Muscle of leg (tissue), 11 donors: Measurements from ENCODE around the gene MOV10L1. TPM values are rescaled to one million over a fixed set of nuclear protein-coding genes. Genes with fewer than 3 reads are reported as not detected.
"Not testable (repeated sequence)": the region's sequence is repeated elsewhere in the genome, so short reads cannot be mapped to it uniquely, and the experiment has no call there.

Experiments used
- DNase-seq: peaks from one replicate; pipeline ENCODE4 v3.0.0; 2013
- H3K27ac ChIP-seq: one replicate; pipeline ENCODE4 v1.5.1; 2013; ENCODE audit warnings: mild to moderate bottlenecking, low read length, control low read depth
- H3K27me3 ChIP-seq: one replicate; pipeline ENCODE4 v1.6.1; 2013; ENCODE audit warnings: low read length; ENCODE audit not compliant: control insufficient read depth, insufficient read depth
- H3K36me3 ChIP-seq: one replicate; pipeline ENCODE4 v1.6.1; 2013; ENCODE audit warnings: low read length; ENCODE audit not compliant: control insufficient read depth, insufficient read depth
- H3K4me1 ChIP-seq: one replicate; pipeline ENCODE4 v1.6.1; 2013; ENCODE audit warnings: low read length; ENCODE audit not compliant: control insufficient read depth, insufficient read depth
- H3K4me3 ChIP-seq: one replicate; pipeline ENCODE4 v1.5.1; 2013; ENCODE audit warnings: low read length, control low read depth
- H3K9me3 ChIP-seq: replicated peaks from 2 replicates; pipeline ENCODE4 v1.6.1; 2013; ENCODE audit warnings: low read depth, low read length; ENCODE audit not compliant: control insufficient read depth
- WGBS: methylation state at CpG from one replicate; pipeline ENCODE4 v1.1.5; 2013; ENCODE audit warnings: missing lambda C conversion rate; ENCODE audit not compliant: insufficient coverage; 5-methylcytosine and 5-hydroxymethylcytosine counted together
- polyA plus RNA-seq, 8 donors: library from polyadenylated mRNA; unstranded; fragments of 120-200 nt; gene quantifications; one replicate each; pipeline versions ENCODE4 v1.2.1 to v1.2.3, GENCODE V29; 2013; ENCODE audit warnings: inconsistent platforms in 1 of 8, low replicate concordance in 1 of 8; ENCODE audit not compliant: insufficient read length in 8 of 8, insufficient read depth in 1 of 8
- total RNA-seq: library from RNA; stranded (reverse); fragments of 120-200 nt; gene quantifications from one replicate; pipeline ENCODE4 v1.2.4, GENCODE V29; 2013

MOV10L1 gene
- total and polyA plus RNA-seq, 9 donors: 0.08 to 0.50 (median 0.23) TPM

- not testable (repeated sequence) for DNase-seq, H3K4me1 ChIP-seq, H3K36me3 ChIP-seq, H3K27ac ChIP-seq, H3K9me3 ChIP-seq, H3K27me3 ChIP-seq, H3K4me3 ChIP-seq
- 100% methylated on average over 1 of the region's 9 CpGs for WGBS
Observed at GRCh38 chr22:50137277-50137676, 47.5 kb downstream of the MOV10L1 start.

- Histone ChIP-seq H3K36me3 (no peaks in the 10 kb centered on the region), H3K4me1 (peaks cover 3% of the 10 kb centered on the region), H3K9me3 (no peaks in the 10 kb centered on the region), H3K27ac (no peak overlapping the region), H3K4me3 (no peak overlapping the region), H3K27me3 (peaks cover 8% of the 10 kb centered on the region)
- DNase-seq: no peak
- WGBS: 73% methylated on average over 4 of the region's 4 CpGs
Observed at GRCh38 chr22:50138041-50138440, 48.2 kb downstream of the MOV10L1 start.

- 79% methylated on average over 7 of the region's 9 CpGs for WGBS
- DNase-seq: no peak
- Histone ChIP-seq H3K4me1 (peaks cover 3% of the 10 kb centered on the region), H3K27ac (no peak overlapping the region), H3K27me3 (peaks cover 11% of the 10 kb centered on the region), H3K36me3 (no peaks in the 10 kb centered on the region), H3K4me3 (no peak overlapping the region), H3K9me3 (no peaks in the 10 kb centered on the region)
Observed at GRCh38 chr22:50138988-50139387, 49.2 kb downstream of the MOV10L1 start.

DNA sequence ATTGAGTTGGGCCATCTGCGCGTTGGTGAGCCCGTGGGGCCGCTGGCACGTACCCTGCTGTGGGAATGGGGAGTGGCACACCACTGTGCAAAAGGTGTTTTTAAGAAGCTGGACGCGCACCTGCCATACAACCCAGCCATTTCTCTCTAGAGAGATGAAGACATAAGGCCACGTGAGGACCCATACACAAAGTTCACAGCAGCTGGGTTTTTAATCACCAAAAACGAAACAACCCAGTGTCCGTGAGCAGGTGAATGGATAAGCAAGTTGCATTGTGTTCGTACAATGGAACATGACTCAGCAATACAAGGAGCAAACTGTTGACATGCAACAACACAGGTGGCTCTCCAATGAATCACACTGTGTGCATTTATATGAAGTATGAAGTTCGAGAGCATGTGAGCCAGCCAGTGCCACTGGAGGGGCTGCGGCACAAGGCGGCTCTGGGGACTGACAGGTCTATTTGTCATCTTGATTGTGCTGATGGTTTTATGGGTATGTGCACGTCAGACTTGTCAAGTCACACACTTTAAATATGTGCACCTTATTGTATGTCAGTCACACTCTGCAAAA, 50.1 kb downstream of the MOV10L1 start:
- H3K4me3 ChIP-seq: no peak overlapping the region
- peaks cover 11% of the 10 kb centered on the region for H3K27me3 ChIP-seq
- no peak overlapping the region for H3K27ac ChIP-seq
- 54% methylated on average over 4 of the region's 15 CpGs for WGBS
- H3K4me1 ChIP-seq: peaks cover 3% of the 10 kb centered on the region
- DNase-seq: no peak
- H3K36me3 ChIP-seq: no peaks in the 10 kb centered on the region
- no peaks in the 10 kb centered on the region for H3K9me3 ChIP-seq

GRCh38 chr22:50140615-50141014, 50.8 kb downstream of the MOV10L1 start:
- WGBS: no CpG with 5 or more reads among the region's 3 CpGs
- Histone ChIP-seq H3K27me3 (peaks cover 12% of the 10 kb centered on the region), H3K36me3 (no peaks in the 10 kb centered on the region), H3K4me3 (no peak overlapping the region), H3K9me3 (no peaks in the 10 kb centered on the region), H3K27ac (no peak overlapping the region), H3K4me1 (peaks cover 3% of the 10 kb centered on the region)
- DNase-seq: no peak

DNA sequence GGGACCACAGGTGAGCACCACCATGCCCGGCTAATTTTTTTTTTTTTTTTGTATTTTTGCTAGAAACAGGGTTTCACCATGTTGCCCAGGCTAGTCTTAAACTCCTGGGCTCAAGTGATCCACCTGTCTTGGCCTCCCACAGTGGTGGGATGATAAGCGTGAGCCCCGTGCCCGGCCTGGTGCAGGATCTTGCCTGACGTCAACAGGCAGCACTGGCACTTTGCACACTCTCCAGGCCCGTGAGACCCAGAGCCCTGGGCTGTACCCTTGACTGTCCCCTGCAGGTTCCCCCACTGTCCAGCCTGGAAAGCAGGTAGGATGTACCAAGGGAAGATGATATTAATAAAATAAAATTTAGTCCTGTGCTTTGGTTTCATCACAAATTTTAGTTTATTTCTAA, 51.7 kb downstream of the MOV10L1 start:
- WGBS: 100% methylated on average over 1 of the region's 6 CpGs
- Histone ChIP-seq H3K4me3 (no peak overlapping the region), H3K27me3 (peaks cover 16% of the 10 kb centered on the region), H3K36me3 (no peaks in the 10 kb centered on the region), H3K27ac (no peak overlapping the region), H3K9me3 (no peaks in the 10 kb centered on the region), H3K4me1 (peaks cover 10% of the 10 kb centered on the region)
- no peak for DNase-seq

GRCh38 chr22:50141891-50142363, 52.1 kb downstream of the MOV10L1 start:
- WGBS: 17% methylated on average over 9 of the region's 11 CpGs
- no peaks in the 10 kb centered on the region for H3K36me3 ChIP-seq
- H3K27me3 ChIP-seq: peaks cover 18% of the 10 kb centered on the region
- no peaks in the 10 kb centered on the region for H3K9me3 ChIP-seq
- H3K27ac ChIP-seq: no peak overlapping the region
- peaks cover 11% of the 10 kb centered on the region for H3K4me1 ChIP-seq
- H3K4me3 ChIP-seq: no peak overlapping the region
- no peak for DNase-seq

- Histone ChIP-seq H3K4me1 (peaks cover 12% of the 10 kb centered on the region), H3K27ac (no peak overlapping the region), H3K9me3 (no peaks in the 10 kb centered on the region), H3K4me3 (no peak overlapping the region), H3K36me3 (no peaks in the 10 kb centered on the region), H3K27me3 (peaks cover 18% of the 10 kb centered on the region)
- WGBS: 49% methylated on average over 3 of the region's 7 CpGs
- no peak for DNase-seq
Observed at GRCh38 chr22:50143096-50143495, 53.3 kb downstream of the MOV10L1 start.

GRCh38 chr22:50144005-50144614, 54.3 kb downstream of the MOV10L1 start:
- Histone ChIP-seq H3K27ac (no peak overlapping the region), H3K36me3 (no peaks in the 10 kb centered on the region), H3K4me3 (no peak overlapping the region), H3K27me3 (peaks cover 18% of the 10 kb centered on the region), H3K9me3 (no peaks in the 10 kb centered on the region), H3K4me1 (peaks cover 12% of the 10 kb centered on the region)
- WGBS: 84% methylated on average over 12 of the region's 18 CpGs
- no peak for DNase-seq

DNA sequence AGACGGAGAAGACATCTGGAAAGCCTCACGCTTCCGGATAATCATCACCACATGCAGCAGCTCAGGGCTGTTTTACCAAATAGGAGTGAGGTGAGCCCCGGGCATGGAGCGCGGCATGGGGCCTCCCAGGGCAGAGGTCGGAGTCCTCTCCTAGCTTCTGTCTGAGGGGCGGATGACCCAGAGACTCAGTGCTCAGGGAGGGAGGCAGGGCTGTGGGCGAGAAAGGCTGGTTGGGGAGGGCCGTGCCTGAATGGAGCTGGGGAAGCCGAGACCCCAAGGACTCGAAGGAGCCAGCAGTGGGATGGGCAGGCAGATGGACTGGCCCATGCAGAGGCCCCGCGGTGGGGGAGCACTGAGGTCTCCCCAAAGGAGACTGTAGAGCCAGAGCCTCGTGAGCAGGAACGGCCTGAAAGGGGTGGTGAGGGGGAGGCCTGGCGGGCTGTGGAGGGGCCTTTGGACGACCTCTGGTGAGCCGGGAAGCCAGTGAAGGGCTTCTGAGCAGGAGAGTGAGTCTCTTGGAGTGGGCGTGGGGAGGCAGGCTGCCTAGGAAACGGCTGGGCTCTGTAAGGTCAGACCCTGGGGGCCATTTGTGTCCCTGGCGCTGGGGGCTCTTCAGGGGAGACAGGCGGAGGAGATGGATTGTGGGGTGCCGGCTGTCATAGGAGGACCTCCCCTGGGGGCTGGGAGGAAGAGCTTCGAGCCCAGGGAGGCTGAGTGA, 56.1 kb downstream of the MOV10L1 start:
- H3K36me3 ChIP-seq: no peaks in the 10 kb centered on the region
- peak overlapping the region; percentile 51 for H3K27ac ChIP-seq
- 23% methylated on average over 21 of the region's 25 CpGs for WGBS
- H3K27me3 ChIP-seq: peaks cover 18% of the 10 kb centered on the region
- DNase-seq: peak; percentile 71
- no peaks in the 10 kb centered on the region for H3K9me3 ChIP-seq
- H3K4me3 ChIP-seq: no peak overlapping the region
- peaks cover 12% of the 10 kb centered on the region for H3K4me1 ChIP-seq
